Left lung (tissue), 10 donors: ENCODE results near the gene FSCN2. TPM values are rescaled to one million over a fixed set of nuclear protein-coding genes. Genes with fewer than 3 reads are reported as not detected.

Experiments
- ATAC-seq: fragments of 200-7000 bp; cut with Tn5 transposase; one replicate; pipeline ENCODE4 v1.9.1; 2020; ENCODE audit warnings: moderate library complexity
- DNase-seq, 4 donors: peaks; one replicate each; pipeline ENCODE4 v3.0.0-alpha.2; 2013 to 2020
- H3K27ac ChIP-seq, 2 donors: fragments of 200-600 bp; sonication (generic) in 1 of 2; one replicate each; pipeline versions ENCODE4 v1.5.0 to v1.8.0; 2020 to 2021
- H3K27me3 ChIP-seq, 2 donors: fragments of 200-600 bp; sonication (generic) in 1 of 2; one replicate each; pipeline versions ENCODE4 v1.5.0 to v1.8.0; 2020 to 2021
- H3K36me3 ChIP-seq, 2 donors: fragments of 200-600 bp; sonication (generic) in 1 of 2; one replicate each; pipeline versions ENCODE4 v1.5.0 to v1.8.0; 2020 to 2021
- H3K4me1 ChIP-seq, 2 donors: fragments of 200-600 bp; one replicate each; pipeline ENCODE4 v1.8.0; 2021
- H3K4me3 ChIP-seq, 2 donors: fragments of 200-600 bp; sonication (generic) in 1 of 2; one replicate each; pipeline versions ENCODE4 v1.5.0 to v1.8.0; 2020 to 2021; ENCODE audit warnings: mild to moderate bottlenecking in 1 of 2
- H3K9me3 ChIP-seq, 2 donors: fragments of 200-600 bp; sonication (generic) in 1 of 2; one replicate each; pipeline versions ENCODE4 v1.5.0 to v1.8.0; 2020 to 2021
- CTCF ChIP-seq, 2 donors: fragments of 200-600 bp; sonication (generic) in 1 of 2; IDR thresholded peaks; one replicate each; pipeline versions ENCODE4 v1.5.0 to v1.8.0; 2021; ENCODE audit warnings: antibody characterized with exemption in 2 of 2
- intact Hi-C, 2 donors: fragments of 100-400 bp; cut with DNase I; formaldehyde crosslinking; loops; one replicate each; pipeline versions ENCODE4 v1.11.2 to v1.14.2; 2022
- polyA plus RNA-seq, 6 donors: library from polyadenylated mRNA; unstranded; fragments of 120-200 nt; gene quantifications; one replicate each; pipeline ENCODE4 v1.2.1, GENCODE V29; 2013; ENCODE audit not compliant: insufficient read length in 6 of 6
- total RNA-seq, 2 donors: library from RNA; stranded (reverse); fragmentation: NEBNext Ultra II Directional; extraction: Animal tissue kit (Norgen Biotek cat#: 25700); gene quantifications; one replicate each; pipeline ENCODE4 v1.2.1, GENCODE V29; 2021
- donor health status: DM: no; HTN: yes; CAD: no.
- donor health status: DM: no; HTN: no; CAD: no.

The FSCN2 gene
- total and polyA plus RNA-seq, 8 donors: 0.92 to 3.4 (median 1.9) TPM

GRCh38 chr17:81543339-81543675 is 15.1 kb downstream of the FSCN2 start:
- no peak overlapping the region for H3K4me3 ChIP-seq
- DNase-seq (peak in 1 of 4 donors; percentile 41), ATAC-seq (no peak)
- H3K36me3 ChIP-seq: peaks cover 0 to 96% of the 10 kb centered on the region in 2 donors
- peaks cover 0 to 5% of the 10 kb centered on the region in 2 donors for H3K27me3 ChIP-seq
- no peak overlapping the region for H3K27ac ChIP-seq
- no peak for TF ChIP-seq CTCF (IDR thresholded peaks at IDR 0.05)
- no peaks in the 10 kb centered on the region for H3K4me1 ChIP-seq
- H3K9me3 ChIP-seq: no peaks in the 10 kb centered on the region
- intact Hi-C loops: no loop called here

DNA sequence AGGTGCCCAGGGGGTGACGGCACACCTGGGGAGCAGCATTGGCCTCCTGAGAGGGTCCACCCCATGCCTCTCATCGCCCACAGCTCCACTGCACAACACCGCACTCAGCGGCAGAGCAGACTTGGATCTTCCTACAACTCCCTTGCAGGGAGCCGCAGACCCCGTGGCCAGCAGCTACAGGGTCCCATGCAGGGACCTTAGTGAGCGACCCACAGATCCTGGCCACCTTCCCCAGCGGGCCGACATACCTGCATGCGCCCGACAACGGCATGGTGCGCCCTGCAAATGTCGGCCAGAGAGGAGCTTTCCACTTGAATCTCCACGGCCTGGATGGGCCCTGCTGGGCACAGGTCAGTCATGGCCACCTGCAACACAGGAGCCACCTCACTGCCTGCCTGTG is 15.6 kb downstream of the FSCN2 start:
- no peak overlapping the region for H3K4me3 ChIP-seq
- DNase-seq (peak in 1 of 4 donors; percentile 71), ATAC-seq (no peak)
- intact Hi-C loops: no loop called here
- H3K27me3 ChIP-seq: peaks cover 0 to under 1% of the 10 kb centered on the region in 2 donors
- H3K4me1 ChIP-seq: no peaks in the 10 kb centered on the region
- no peak for TF ChIP-seq CTCF (IDR thresholded peaks at IDR 0.05)
- no peaks in the 10 kb centered on the region for H3K9me3 ChIP-seq
- H3K36me3 ChIP-seq: peaks cover 0 to 96% of the 10 kb centered on the region in 2 donors
- no peak overlapping the region for H3K27ac ChIP-seq

GRCh38 chr17:81544281-81544974 is 16.3 kb downstream of the FSCN2 start:
- peaks cover 0 to 96% of the 10 kb centered on the region in 2 donors for H3K36me3 ChIP-seq
- TF ChIP-seq CTCF (IDR thresholded peaks at IDR 0.05): no peak
- no peak for ATAC-seq
- H3K27me3 ChIP-seq: no peaks in the 10 kb centered on the region
- intact Hi-C loops: no loop called here
- H3K27ac ChIP-seq: no peak overlapping the region
- no peaks in the 10 kb centered on the region for H3K9me3 ChIP-seq
- no peak overlapping the region for H3K4me3 ChIP-seq
- peaks cover 0 to 1% of the 10 kb centered on the region in 2 donors for H3K4me1 ChIP-seq
- DNase-seq: peak in 1 of 4 donors; percentile 68

DNA sequence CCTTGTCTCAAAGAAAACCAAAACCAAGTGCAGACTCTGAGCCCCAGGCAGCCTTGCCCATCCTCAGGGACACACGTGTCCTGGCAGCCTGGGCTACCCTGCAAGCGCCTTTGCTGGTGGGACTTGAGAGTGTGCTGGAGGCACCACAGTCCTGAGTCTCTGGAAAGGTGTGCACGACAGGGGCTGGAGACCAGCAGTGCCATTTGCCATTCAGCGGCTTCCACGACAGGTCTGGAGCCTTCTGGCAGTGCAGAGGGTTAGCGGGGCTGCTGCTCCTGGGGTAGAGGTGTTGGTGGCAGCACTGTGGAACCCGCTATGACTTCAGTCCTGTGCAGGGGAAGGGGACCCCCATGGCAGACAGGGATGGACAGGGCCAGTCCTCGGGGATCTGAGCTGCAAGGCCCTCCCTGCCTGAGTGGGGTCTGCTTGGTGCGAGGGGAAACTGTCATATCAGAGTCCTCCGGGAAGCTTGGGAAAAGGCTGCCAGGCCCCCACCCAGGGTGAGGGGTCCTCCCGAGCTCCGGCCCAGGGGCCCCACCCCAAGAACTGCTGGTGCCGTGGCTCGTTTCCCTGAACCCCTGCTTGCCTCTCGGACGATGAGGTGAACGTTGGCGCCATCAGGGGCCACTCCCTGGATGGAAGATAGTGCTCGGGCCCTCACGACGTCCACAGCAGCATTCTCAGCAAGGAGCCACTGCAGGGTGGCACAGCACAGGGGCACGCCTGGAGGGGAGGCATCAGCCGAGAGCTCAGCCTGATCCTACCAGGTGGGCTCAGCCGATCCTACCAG is 17.2 kb downstream of the FSCN2 start:
- Histone ChIP-seq H3K4me3 (no peak overlapping the region), H3K27ac (no peak overlapping the region), H3K27me3 (no peaks in the 10 kb centered on the region), H3K36me3 (peaks cover 0 to 96% of the 10 kb centered on the region in 2 donors), H3K9me3 (no peaks in the 10 kb centered on the region), H3K4me1 (peaks cover 0 to 10% of the 10 kb centered on the region in 2 donors)
- intact Hi-C loops: no loop called here
- no peak for TF ChIP-seq CTCF (IDR thresholded peaks at IDR 0.05)
- DNase-seq (peak in 1 of 4 donors; percentile 57), ATAC-seq (no peak)

- no peaks in the 10 kb centered on the region for H3K27me3 ChIP-seq
- peaks cover 0 to 88% of the 10 kb centered on the region in 2 donors for H3K36me3 ChIP-seq
- no peak overlapping the region for H3K4me3 ChIP-seq
- intact Hi-C loops: no loop called here
- H3K9me3 ChIP-seq: no peaks in the 10 kb centered on the region
- H3K27ac ChIP-seq: no peak overlapping the region
- ATAC-seq (no peak), DNase-seq (peak in 1 of 4 donors; percentile 74)
- TF ChIP-seq CTCF (IDR thresholded peaks at IDR 0.05): no peak
- H3K4me1 ChIP-seq: peaks cover 6 to 24% of the 10 kb centered on the region in 2 donors
Measured at GRCh38 chr17:81546906-81547613, 18.9 kb downstream of the FSCN2 start.
